ENCODE results near the gene MAN2C1.

- TF ChIP-seq EZH2 (IDR thresholded peaks at IDR 0.05) = no peak
- no peak for TF ChIP-seq POLR2AphosphoS5 (IDR thresholded peaks at IDR 0.05; ENCODE audit: borderline replicate concordance, low read depth, low read length)
- TF ChIP-seq FOXP2 (optimal IDR thresholded peaks at IDR 0.05; ENCODE audit: control extremely low read depth, extremely low read length, insufficient read depth) = no peak
These were observed 16.0 kb downstream of the MAN2C1 start for GRCh38 chr15:75352186-75353080.
